Aorta (tissue), 5 donors: Measurements from ENCODE around the gene DNM2. TPM values are rescaled to one million over a fixed set of nuclear protein-coding genes. Genes with fewer than 3 reads are reported as not detected.

Experiments used
- ATAC-seq: fragments of 200-7000 bp; cut with Tn5 transposase; one replicate; pipeline ENCODE4 v1.9.1; 2022; ENCODE audit warnings: moderate library complexity; ENCODE audit not compliant: low FRiP score
- DNase-seq, 2 donors: peaks; one replicate each; pipeline ENCODE4 v3.0.0-alpha.2; 2020
- H3K27ac ChIP-seq, 2 donors: one replicate each; pipeline ENCODE4 v1.5.1; 2013; ENCODE audit warnings: low read length in 2 of 2, mild to moderate bottlenecking in 2 of 2, moderate library complexity in 2 of 2, control low read depth in 1 of 2, inconsistent platforms in 1 of 2, low read depth in 1 of 2
- H3K27me3 ChIP-seq, 2 donors: one replicate each; pipeline ENCODE4 v1.6.1; 2013; ENCODE audit warnings: control low read depth in 1 of 2, low read length in 1 of 2, mild to moderate bottlenecking in 1 of 2, moderate library complexity in 1 of 2; ENCODE audit not compliant: insufficient read depth in 2 of 2, control insufficient read depth in 1 of 2
- H3K36me3 ChIP-seq, 2 donors: one replicate each; pipeline ENCODE4 v1.6.1; 2013; ENCODE audit warnings: control low read depth in 1 of 2, low read length in 1 of 2, mild to moderate bottlenecking in 1 of 2; ENCODE audit not compliant: insufficient read depth in 2 of 2, control insufficient read depth in 1 of 2
- H3K4me1 ChIP-seq, 2 donors: one replicate each; pipeline ENCODE4 v1.6.1; 2013; ENCODE audit warnings: low read length in 2 of 2, control low read depth in 1 of 2, mild to moderate bottlenecking in 1 of 2, moderate library complexity in 1 of 2; ENCODE audit not compliant: insufficient read depth in 2 of 2, control insufficient read depth in 1 of 2
- H3K4me3 ChIP-seq, 2 donors: one replicate each; pipeline ENCODE4 v1.5.1; 2013; ENCODE audit warnings: low read length in 2 of 2, control low read depth in 1 of 2, mild to moderate bottlenecking in 1 of 2
- H3K9me3 ChIP-seq: one replicate; pipeline ENCODE4 v1.6.1; 2013; ENCODE audit warnings: mild to moderate bottlenecking, low read length; ENCODE audit not compliant: control insufficient read depth
- WGBS, 2 donors: extraction: QIAGEN DNeasy Blood & Tissue Kit; methylation state at CpG; one replicate each; pipeline ENCODE4 v1.1.7; 2013; 5-methylcytosine and 5-hydroxymethylcytosine counted together
- intact Hi-C, 2 donors: fragments of 100-400 bp; cut with DNase I; formaldehyde crosslinking; loops; one replicate each; pipeline versions ENCODE4 v1.14.2 to v1.15.0; 2022
- polyA plus RNA-seq, 2 donors: library from polyadenylated mRNA; stranded (reverse); fragments of 200-250 nt; gene quantifications; one replicate each; pipeline ENCODE4 v1.2.3, GENCODE V29; 2013
- total RNA-seq, 2 donors: library from RNA; stranded (reverse); fragmentation: NEBNext Ultra II Directional; extraction: Animal tissue kit (Norgen Biotek cat#: 25700); gene quantifications; one replicate each; pipeline ENCODE4 v1.2.1, GENCODE V29; 2021
- donor health status: healthy with polysubstance abuse.
- donor health status: Bipolar disorder and iron deficiency.
- donor health status: DM: no; HTN: no; CAD: no.
- donor health status: DM: no; HTN: no; CAD: no.
- donor health status: DM: yes; HTN: yes; CAD: no.

The DNM2 gene
- total and polyA plus RNA-seq, 4 donors = 51.7 to 160 (median 104) TPM

DNA sequence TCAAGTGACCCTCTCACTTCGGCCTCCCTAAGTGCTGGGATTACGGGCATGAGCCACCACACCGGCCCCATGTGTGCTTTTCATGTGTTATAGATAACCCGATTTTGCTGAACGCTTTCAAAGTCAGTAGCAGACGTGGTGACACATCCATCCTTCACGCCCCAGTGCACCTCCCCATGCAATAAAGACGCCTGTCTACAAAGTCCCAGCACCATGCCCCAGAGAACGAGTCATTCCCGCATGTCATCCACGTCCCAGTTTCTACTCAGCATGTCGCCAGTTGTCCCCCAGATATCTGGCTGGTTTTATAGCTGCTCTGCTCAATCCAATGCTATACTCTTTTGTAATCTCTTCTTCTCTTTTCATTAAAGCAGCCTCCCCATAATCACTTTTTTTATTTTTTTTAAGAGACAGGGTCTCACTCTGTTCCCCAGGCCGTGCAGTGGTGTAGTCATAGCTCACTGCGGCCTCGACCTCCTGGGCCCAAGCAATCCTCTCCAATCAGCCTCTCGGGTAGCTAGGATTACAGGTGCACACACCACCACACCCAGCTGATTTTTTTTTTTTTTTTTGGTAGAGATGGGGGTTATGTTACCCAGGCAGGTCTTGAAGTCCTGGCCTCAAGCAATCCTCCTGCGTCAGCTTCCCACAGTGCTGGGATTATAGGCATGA lies 42.5 kb downstream of the DNM2 start:
- no peak overlapping the region for H3K4me3 ChIP-seq
- DNase-seq (no peak), ATAC-seq (no peak)
- H3K9me3 ChIP-seq = no peaks in the 10 kb centered on the region
- 86 to 88% methylated on average over 17 of the region's 17 CpGs for WGBS, 2 donors
- no peaks in the 10 kb centered on the region for H3K4me1 ChIP-seq
- intact Hi-C loops = no loop called here
- H3K36me3 ChIP-seq = no peaks in the 10 kb centered on the region
- H3K27me3 ChIP-seq = no peaks in the 10 kb centered on the region
- no peak overlapping the region for H3K27ac ChIP-seq

DNA sequence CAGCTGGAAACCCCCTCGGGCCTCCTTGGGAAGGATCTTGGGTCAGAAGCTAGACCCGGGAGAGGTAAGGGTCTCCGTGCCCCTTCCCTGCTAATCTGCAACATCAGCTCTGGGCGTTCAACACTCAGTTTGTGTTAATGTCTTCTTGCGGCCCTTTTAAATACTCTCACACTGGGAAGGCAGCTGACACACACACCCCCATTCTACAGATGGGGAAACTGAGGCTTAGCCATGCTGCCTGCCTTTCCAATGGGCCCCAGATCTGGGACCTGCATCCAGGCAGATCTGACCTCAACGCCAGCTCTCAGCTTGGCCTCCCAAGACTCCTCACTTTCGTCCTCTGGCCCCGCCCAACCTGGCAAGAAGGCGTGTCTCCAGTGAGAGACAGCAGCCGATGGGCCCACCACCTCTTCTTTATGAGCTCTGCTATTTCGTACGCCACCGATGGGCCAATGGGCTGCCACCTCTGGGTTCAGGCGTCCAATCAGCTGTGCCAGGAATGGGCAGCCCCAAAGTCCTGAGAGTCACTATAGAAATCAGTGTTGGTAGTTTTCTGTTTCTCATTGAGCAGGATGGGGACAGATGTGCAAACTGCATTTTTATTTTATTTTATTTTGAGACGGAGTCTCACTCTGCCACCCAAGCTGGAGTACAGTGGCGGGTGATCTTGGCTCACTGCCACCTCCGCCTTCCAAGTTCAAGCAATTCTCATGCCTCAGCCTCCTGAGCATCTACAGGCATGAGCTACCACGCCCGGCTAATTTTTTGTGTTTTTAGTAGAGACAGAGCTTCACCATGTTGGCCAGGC lies 43.8 kb downstream of the DNM2 start:
- no peaks in the 10 kb centered on the region for H3K9me3 ChIP-seq
- intact Hi-C loops = no loop called here
- H3K4me3 ChIP-seq = no peak overlapping the region
- no peak overlapping the region for H3K27ac ChIP-seq
- H3K36me3 ChIP-seq = no peaks in the 10 kb centered on the region
- no peaks in the 10 kb centered on the region for H3K27me3 ChIP-seq
- H3K4me1 ChIP-seq = no peaks in the 10 kb centered on the region
- DNase-seq (peak in 1 of 2 donors; percentile 73), ATAC-seq (no peak)
- WGBS, 2 donors = 64 to 68% methylated on average over 19 of the region's 19 CpGs

DNA sequence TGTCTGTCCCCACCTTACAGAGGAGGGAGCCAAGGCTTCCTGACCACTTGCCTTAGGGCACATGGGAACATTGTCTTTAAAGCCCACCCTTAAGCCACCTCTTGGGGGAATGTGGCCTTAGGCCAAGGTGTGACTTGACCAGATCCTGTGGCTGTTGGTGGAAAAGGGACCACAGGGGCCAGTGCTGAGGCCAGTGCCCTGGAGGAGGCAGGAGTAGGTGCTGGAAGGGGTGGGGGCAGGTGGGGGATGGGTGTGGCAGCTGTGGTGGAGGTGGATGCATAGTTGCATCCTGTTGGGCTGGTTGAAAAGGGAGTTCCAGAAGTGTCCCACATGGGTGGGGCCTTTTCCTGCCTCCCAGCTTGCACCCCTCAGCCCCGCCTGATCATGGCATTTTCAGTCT lies 44.8 kb downstream of the DNM2 start:
- Histone ChIP-seq H3K9me3 (no peaks in the 10 kb centered on the region), H3K27me3 (no peaks in the 10 kb centered on the region), H3K36me3 (no peaks in the 10 kb centered on the region), H3K27ac (no peak overlapping the region), H3K4me1 (no peaks in the 10 kb centered on the region), H3K4me3 (no peak overlapping the region)
- WGBS, 2 donors = 83 to 89% methylated on average over 1 of the region's 1 CpG
- ATAC-seq (no peak), DNase-seq (no peak)
- intact Hi-C loops = no loop called here

DNA sequence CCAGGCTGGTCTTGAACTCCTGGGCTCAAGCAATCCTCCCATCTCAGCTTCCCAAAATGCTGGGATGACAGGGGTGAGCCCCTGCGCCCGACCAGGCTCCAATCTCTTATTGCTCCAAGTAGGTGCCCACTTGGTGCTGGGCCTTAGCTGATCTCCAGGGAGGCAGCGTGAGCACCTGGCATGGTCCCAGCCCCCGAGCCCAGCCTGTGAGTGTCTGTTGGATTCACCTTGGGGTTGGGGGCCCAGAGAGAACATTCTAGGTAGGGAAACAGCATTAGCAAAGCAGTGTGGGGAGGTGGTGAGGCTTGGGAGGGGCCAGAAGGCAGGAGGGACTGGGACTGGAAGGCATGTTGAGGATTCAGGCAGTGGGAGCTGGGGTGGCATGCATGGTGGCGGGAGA lies 45.5 kb downstream of the DNM2 start:
- no peak for DNase-seq
- no peaks in the 10 kb centered on the region for H3K27me3 ChIP-seq
- H3K4me3 ChIP-seq = no peak overlapping the region
- H3K36me3 ChIP-seq = no peaks in the 10 kb centered on the region
- WGBS, 2 donors = 67 to 75% methylated on average over 5 of the region's 5 CpGs
- H3K4me1 ChIP-seq = no peaks in the 10 kb centered on the region
- H3K9me3 ChIP-seq = no peaks in the 10 kb centered on the region
- intact Hi-C loops = no loop called here
- no peak for ATAC-seq
- H3K27ac ChIP-seq = no peak overlapping the region

DNA sequence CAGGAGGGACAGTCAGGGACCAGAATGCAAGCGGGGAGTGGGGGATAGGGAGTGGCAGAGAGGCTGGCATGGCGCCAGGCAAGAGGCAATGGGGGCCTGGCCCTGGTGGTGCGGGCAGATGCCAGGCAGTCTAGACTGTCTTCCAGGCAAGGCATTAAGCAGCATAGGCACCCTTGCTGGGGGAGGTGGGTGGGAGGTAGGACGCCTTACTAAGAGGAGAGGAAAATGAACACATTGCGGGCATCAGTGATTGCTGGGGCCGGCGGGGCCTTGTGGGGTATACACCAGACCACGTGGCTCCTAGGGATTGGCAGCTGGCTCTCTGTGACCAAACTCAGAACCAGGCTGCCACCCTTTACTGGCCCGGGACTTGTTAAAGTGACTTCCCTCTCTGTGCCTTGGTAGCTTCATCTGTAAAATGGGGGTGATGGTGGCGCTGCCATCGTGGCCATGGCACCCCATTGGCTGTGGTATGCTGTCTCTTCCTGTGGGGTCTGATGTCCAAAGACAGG lies 46.0 kb downstream of the DNM2 start:
- H3K4me1 ChIP-seq = no peaks in the 10 kb centered on the region
- H3K27me3 ChIP-seq = no peaks in the 10 kb centered on the region
- intact Hi-C loops = no loop called here
- no peak overlapping the region for H3K27ac ChIP-seq
- no peaks in the 10 kb centered on the region for H3K36me3 ChIP-seq
- no peak for DNase-seq
- no peak overlapping the region for H3K4me3 ChIP-seq
- no peaks in the 10 kb centered on the region for H3K9me3 ChIP-seq
- ATAC-seq = no peak
- 66% methylated on average over 11 of the region's 11 CpGs for WGBS, 2 donors

DNA sequence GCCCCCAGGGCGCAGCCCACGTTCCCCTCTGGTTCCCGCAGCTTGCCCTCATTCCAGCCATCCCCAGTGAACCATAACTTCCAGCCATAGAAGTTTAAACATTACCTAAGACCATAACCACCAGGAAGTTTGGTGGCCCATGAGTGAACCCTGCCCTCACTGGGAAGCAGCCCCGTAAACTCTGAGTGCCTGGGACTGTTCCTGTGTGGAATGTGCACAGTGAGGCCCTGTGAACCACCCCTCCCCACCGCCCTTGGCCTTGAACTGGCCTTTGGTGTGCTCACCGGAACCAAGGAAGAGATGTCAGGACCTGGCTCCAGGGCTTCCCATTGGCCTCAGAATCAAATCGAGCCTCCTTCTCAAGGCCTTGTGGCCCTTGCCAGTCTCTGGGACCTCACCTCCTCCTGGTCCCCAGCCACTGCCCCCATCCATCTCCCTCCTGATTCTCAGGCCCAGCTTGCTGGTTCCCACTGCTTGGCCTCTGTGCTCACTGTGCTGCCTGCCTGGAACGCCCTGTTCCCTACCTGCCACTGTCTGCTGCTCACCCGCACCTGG lies 46.5 kb downstream of the DNM2 start:
- ATAC-seq = no peak
- Histone ChIP-seq H3K9me3 (no peaks in the 10 kb centered on the region), H3K36me3 (no peaks in the 10 kb centered on the region), H3K27me3 (no peaks in the 10 kb centered on the region), H3K4me3 (no peak overlapping the region), H3K27ac (no peak overlapping the region), H3K4me1 (no peaks in the 10 kb centered on the region)
- no peak for DNase-seq
- intact Hi-C loops = no loop called here
- WGBS, 2 donors = 83 to 87% methylated on average over 9 of the region's 9 CpGs

DNA sequence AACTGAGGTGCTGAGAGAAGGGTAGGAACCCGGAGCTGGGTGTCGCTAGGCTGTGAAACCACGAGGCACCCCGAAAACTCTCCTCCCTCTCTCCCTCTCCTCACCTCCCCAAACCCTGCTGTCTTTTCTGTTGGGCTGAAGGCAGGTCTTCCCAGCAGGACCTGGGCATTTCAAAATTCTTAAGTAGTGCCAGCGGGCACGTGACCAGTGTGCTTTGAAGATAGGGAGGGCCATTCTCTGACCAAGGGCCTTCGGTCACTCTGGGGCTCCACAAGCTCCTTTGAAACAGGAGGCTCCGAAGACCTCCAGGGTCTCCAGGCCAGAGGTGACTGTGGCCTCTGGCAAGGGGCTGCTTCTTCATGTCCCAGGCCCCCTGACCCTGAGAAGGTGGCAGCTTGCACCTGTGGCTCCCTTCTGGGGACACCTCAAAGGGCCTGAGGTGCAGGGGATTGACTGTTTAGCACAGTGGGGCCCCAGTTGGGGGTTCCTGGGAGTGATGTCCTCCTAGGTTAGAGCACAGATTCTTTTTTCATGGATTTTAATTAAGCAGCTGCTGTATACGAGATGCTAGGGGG lies 48.3 kb downstream of the DNM2 start:
- no peak for ATAC-seq
- DNase-seq = no peak
- Histone ChIP-seq H3K9me3 (no peaks in the 10 kb centered on the region), H3K4me3 (no peak overlapping the region), H3K36me3 (no peaks in the 10 kb centered on the region), H3K27ac (peak overlapping the region in 1 of 2 donors; percentile 53), H3K4me1 (no peaks in the 10 kb centered on the region), H3K27me3 (no peaks in the 10 kb centered on the region)
- intact Hi-C loops = loop anchor here (2.0 to 5.0 kb wide), 2 partner anchors 49 kb away; partner anchors contain the start of gene DNM2 (in 1 of the 2)
- 55 to 59% methylated on average over 9 of the region's 9 CpGs for WGBS, 2 donors

DNA sequence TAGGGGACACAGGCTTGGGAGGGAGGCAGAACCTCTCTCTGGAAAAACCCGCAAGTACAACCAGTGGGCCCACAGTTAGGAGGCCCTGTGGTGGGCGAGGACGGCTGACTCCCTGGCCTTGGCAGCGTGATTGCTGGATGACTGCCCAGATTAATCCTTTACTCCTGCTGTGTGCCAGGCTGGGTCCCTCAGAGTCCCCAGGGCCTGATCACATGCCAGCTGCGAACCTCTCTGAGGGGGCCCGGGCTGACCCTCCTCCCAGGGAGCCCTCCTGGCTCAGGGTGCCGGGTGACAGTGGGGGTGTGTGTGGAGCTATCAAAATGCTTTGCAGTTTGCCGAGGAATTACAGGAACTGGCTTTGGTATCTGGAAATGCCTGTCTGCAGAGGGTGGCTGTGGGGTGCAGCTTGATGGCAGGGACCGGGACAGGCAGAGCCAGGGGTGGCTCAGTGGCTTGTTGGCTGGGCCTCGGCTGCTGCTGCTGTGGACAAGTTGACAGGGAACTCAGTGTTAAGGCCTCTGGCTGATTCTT lies 48.9 kb downstream of the DNM2 start:
- Histone ChIP-seq H3K4me3 (no peak overlapping the region), H3K4me1 (no peaks in the 10 kb centered on the region), H3K27me3 (no peaks in the 10 kb centered on the region), H3K9me3 (no peaks in the 10 kb centered on the region), H3K27ac (peak overlapping the region in 1 of 2 donors; percentile 31), H3K36me3 (no peaks in the 10 kb centered on the region)
- DNase-seq (peak; percentile 70 to 82), ATAC-seq (no peak)
- 4 to 6% methylated on average over 10 of the region's 10 CpGs for WGBS, 2 donors
- intact Hi-C loops = loop anchor here (2.0 to 5.0 kb wide), 2 partner anchors 49 to 50 kb away; partner anchors contain the start of gene DNM2 (in 1 of the 2)
